ENCODE measurements around the gene MYLK4. TPM values are rescaled to one million over a fixed set of nuclear protein-coding genes. Genes with fewer than 3 reads are reported as not detected.

The MYLK4 gene
- total RNA-seq, 1 experiment from 2014 or later: 0.85 TPM

GRCh38 chr6:2725364-2725988, 25.2 kb downstream of the MYLK4 start:
- no peak for ATAC-seq
- no peaks in the 10 kb centered on the region for H3K36me3 ChIP-seq (ENCODE audit: control insufficient read depth, insufficient read depth, low read length)
- in situ Hi-C loops (cut with HindIII; ENCODE audit: low pct_unique_long_range_greater_than_20kb, low sequenced_read_pairs): no loop called here
- no peak for DNase-seq (ENCODE audit: low read depth, low spot score)
- BruUV-seq (replicated peaks): no TSS peak
- no peak overlapping the region for H3K4me3 ChIP-seq (ENCODE audit: low read depth in 2 of 2, low read length in 2 of 2)
- no peaks in the 10 kb centered on the region for H3K4me1 ChIP-seq (ENCODE audit: control insufficient read depth, insufficient read depth, low read length)
- TF ChIP-seq POLR2AphosphoS5 (IDR thresholded peaks at IDR 0.05; ENCODE audit: low read depth, low read length) (no peak), SIN3A (IDR thresholded peaks at IDR 0.05; ENCODE audit: borderline replicate concordance, insufficient read depth, low read depth, low read length) (no peak)
- TF ChIP-seq, protein P1, sequence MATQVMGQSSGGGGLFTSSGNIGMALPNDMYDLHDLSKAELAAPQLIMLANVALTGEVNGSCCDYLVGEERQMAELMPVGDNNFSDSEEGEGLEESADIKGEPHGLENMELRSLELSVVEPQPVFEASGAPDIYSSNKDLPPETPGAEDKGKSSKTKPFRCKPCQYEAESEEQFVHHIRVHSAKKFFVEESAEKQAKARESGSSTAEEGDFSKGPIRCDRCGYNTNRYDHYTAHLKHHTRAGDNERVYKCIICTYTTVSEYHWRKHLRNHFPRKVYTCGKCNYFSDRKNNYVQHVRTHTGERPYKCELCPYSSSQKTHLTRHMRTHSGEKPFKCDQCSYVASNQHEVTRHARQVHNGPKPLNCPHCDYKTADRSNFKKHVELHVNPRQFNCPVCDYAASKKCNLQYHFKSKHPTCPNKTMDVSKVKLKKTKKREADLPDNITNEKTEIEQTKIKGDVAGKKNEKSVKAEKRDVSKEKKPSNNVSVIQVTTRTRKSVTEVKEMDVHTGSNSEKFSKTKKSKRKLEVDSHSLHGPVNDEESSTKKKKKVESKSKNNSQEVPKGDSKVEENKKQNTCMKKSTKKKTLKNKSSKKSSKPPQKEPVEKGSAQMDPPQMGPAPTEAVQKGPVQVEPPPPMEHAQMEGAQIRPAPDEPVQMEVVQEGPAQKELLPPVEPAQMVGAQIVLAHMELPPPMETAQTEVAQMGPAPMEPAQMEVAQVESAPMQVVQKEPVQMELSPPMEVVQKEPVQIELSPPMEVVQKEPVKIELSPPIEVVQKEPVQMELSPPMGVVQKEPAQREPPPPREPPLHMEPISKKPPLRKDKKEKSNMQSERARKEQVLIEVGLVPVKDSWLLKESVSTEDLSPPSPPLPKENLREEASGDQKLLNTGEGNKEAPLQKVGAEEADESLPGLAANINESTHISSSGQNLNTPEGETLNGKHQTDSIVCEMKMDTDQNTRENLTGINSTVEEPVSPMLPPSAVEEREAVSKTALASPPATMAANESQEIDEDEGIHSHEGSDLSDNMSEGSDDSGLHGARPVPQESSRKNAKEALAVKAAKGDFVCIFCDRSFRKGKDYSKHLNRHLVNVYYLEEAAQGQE (IDR thresholded peaks at IDR 0.05; ENCODE audit: insufficient read depth in 1 of 2, low read depth in 2 of 2, low read length in 1 of 2): no peak
- intact Hi-C loops (cut with micrococcal nuclease; ENCODE audit: unreplicated experiment): no loop called here
- CTCF ChIA-PET: no interaction called here
- POLR2A ChIA-PET: no interaction called here
- no peaks in the 10 kb centered on the region for H3K27me3 ChIP-seq (ENCODE audit: control insufficient read depth, insufficient read depth, low read length)
- no peaks in the 10 kb centered on the region for H3K9me3 ChIP-seq (ENCODE audit: control insufficient read depth, insufficient read depth, low read depth, low read length)
- H3K27ac ChIP-seq (ENCODE audit: low read length): no peak overlapping the region

GRCh38 chr6:2721219-2721618, 29.5 kb downstream of the MYLK4 start:
- no peaks in the 10 kb centered on the region for H3K4me1 ChIP-seq (ENCODE audit: control insufficient read depth, insufficient read depth, low read length)
- ChIA-PET POLR2A (no interaction called here), CTCF (no interaction called here)
- DNase-seq (ENCODE audit: low read depth, low spot score) (no peak), ATAC-seq (no peak)
- H3K27me3 ChIP-seq (ENCODE audit: control insufficient read depth, insufficient read depth, low read length): no peaks in the 10 kb centered on the region
- no TSS peak for BruUV-seq (replicated peaks)
- H3K36me3 ChIP-seq (ENCODE audit: control insufficient read depth, insufficient read depth, low read length): no peaks in the 10 kb centered on the region
- no peak for TF ChIP-seq CTCF (IDR thresholded peaks at IDR 0.05)
- TF ChIP-seq, protein P1 (IDR thresholded peaks at IDR 0.05; ENCODE audit: insufficient read depth in 1 of 2, low read depth in 2 of 2, low read length in 1 of 2): no peak
- H3K27ac ChIP-seq (ENCODE audit: low read length): no peak overlapping the region
- in situ Hi-C loops (cut with HindIII; ENCODE audit: low pct_unique_long_range_greater_than_20kb, low sequenced_read_pairs): no loop called here
- H3K4me3 ChIP-seq (ENCODE audit: low read depth in 2 of 2, low read length in 2 of 2): no peak overlapping the region
- intact Hi-C loops (cut with micrococcal nuclease; ENCODE audit: unreplicated experiment): no loop called here
- H3K9me3 ChIP-seq (ENCODE audit: control insufficient read depth, insufficient read depth, low read depth, low read length): no peaks in the 10 kb centered on the region

All from Panc1 (cell line).